Nephron progenitor cell (in vitro differentiated cells): Measurements from ENCODE around the gene FOXQ1.
A peak's percentile ranks its signal among the peaks of the same experiment; 100 is the strongest.

ENCODE experiments used
- DNase-seq: peaks from one replicate; pipeline ENCODE4 v3.0.0; 2021
- H3K27ac Mint-ChIP-seq: 2 replicates; pipeline ENCODE4 v1.8.0; 2021; ENCODE audit warnings: mild to moderate bottlenecking, moderate library complexity, mixed read lengths
- H3K27me3 Mint-ChIP-seq: 2 replicates; pipeline ENCODE4 v1.8.0; 2021; ENCODE audit warnings: mild to moderate bottlenecking, low read depth, mixed read lengths; ENCODE audit not compliant: poor library complexity
- H3K36me3 Mint-ChIP-seq: 2 replicates; pipeline ENCODE4 v1.8.0; 2021; ENCODE audit warnings: low read depth, mixed read lengths
- H3K4me1 Mint-ChIP-seq: 2 replicates; pipeline ENCODE4 v1.8.0; 2021; ENCODE audit warnings: mixed read lengths
- H3K4me3 Mint-ChIP-seq: 2 replicates; pipeline ENCODE4 v1.8.0; 2021; ENCODE audit warnings: mild to moderate bottlenecking, moderate library complexity, mixed read lengths
- H3K9me3 Mint-ChIP-seq: 2 replicates; pipeline ENCODE4 v1.8.0; 2021; ENCODE audit warnings: mild to moderate bottlenecking, moderate library complexity, mixed read lengths
- CTCF ChIP-seq: fragments of 200-600 bp; sonication (generic); IDR thresholded peaks from 2 replicates; pipeline ENCODE4 v1.5.0; 2021; ENCODE audit warnings: antibody characterized with exemption

The FOXQ1 gene

GRCh38 chr6:1312203-1312472 lies 240 bp downstream of the FOXQ1 start:
- Mint-ChIP-seq H3K4me3 (peak overlapping the region; percentile 76), H3K36me3 (no peaks in the 10 kb centered on the region), H3K27me3 (peaks cover 92% of the 10 kb centered on the region), H3K4me1 (peaks cover 26% of the 10 kb centered on the region), H3K27ac (no peak overlapping the region), H3K9me3 (no peaks in the 10 kb centered on the region)
- DNase-seq = no peak
- no peak for TF ChIP-seq CTCF

GRCh38 chr6:1312473-1313367 lies 822 bp downstream of the FOXQ1 start:
- Mint-ChIP-seq H3K27me3 (peaks cover 90% of the 10 kb centered on the region), H3K4me1 (peaks cover 26% of the 10 kb centered on the region), H3K4me3 (peak overlapping the region; percentile 76), H3K27ac (no peak overlapping the region), H3K9me3 (no peaks in the 10 kb centered on the region), H3K36me3 (no peaks in the 10 kb centered on the region)
- TF ChIP-seq CTCF = no peak
- peak; percentile 54 for DNase-seq

GRCh38 chr6:1313384-1313766 lies 1.5 kb downstream of the FOXQ1 start:
- no peak for TF ChIP-seq CTCF
- no peak for DNase-seq
- H3K4me1 Mint-ChIP-seq = peaks cover 26% of the 10 kb centered on the region
- H3K27ac Mint-ChIP-seq = no peak overlapping the region
- peaks cover 90% of the 10 kb centered on the region for H3K27me3 Mint-ChIP-seq
- H3K36me3 Mint-ChIP-seq = no peaks in the 10 kb centered on the region
- H3K4me3 Mint-ChIP-seq = no peak overlapping the region
- peaks cover 6% of the 10 kb centered on the region for H3K9me3 Mint-ChIP-seq

- Mint-ChIP-seq H3K4me3 (peak overlapping the region; percentile 70), H3K9me3 (peaks cover 9% of the 10 kb centered on the region), H3K27ac (no peak overlapping the region), H3K27me3 (peaks cover 88% of the 10 kb centered on the region), H3K36me3 (no peaks in the 10 kb centered on the region), H3K4me1 (peaks cover 26% of the 10 kb centered on the region)
- TF ChIP-seq CTCF = peak; percentile 43
- DNase-seq = peak; percentile 74
Observed at GRCh38 chr6:1313767-1314503, 2.0 kb downstream of the FOXQ1 start.

- Mint-ChIP-seq H3K4me1 (peaks cover 26% of the 10 kb centered on the region), H3K4me3 (no peak overlapping the region), H3K27me3 (peaks cover 81% of the 10 kb centered on the region), H3K27ac (no peak overlapping the region), H3K36me3 (no peaks in the 10 kb centered on the region), H3K9me3 (peaks cover 9% of the 10 kb centered on the region)
- no peak for TF ChIP-seq CTCF
- DNase-seq = no peak
Observed at GRCh38 chr6:1314617-1315016, 2.7 kb downstream of the FOXQ1 start.
